AG04450 (cell line): ENCODE results near the gene CCNY. TPM values are rescaled to one million over a fixed set of nuclear protein-coding genes. Genes with fewer than 3 reads are reported as not detected.

Source experiments
- CTCF ChIA-PET: fragments of 300-600, 350-600 bp; formaldehyde crosslinking; extraction: SDS; loops from one replicate; lab custom pipeline; 2022; ENCODE audit warnings: antibody characterized with exemption, inconsistent platforms; lab: Charles Lee
- POLR2A ChIA-PET: fragments of 350-600 bp; formaldehyde crosslinking; extraction: SDS; loops from one replicate; lab custom pipeline; 2021; ENCODE audit warnings: antibody characterized with exemption, inconsistent platforms; lab: Yijun Ruan, JAX
- DNase-seq: peaks from one replicate; pipeline ENCODE4 v3.0.0-alpha.2; 2011; ENCODE audit warnings: low read depth, low spot score
- H3K27ac ChIP-seq: one replicate; pipeline ENCODE4 v1.5.1; 2012; ENCODE audit warnings: low read depth, low read length, control low read depth
- H3K27me3 ChIP-seq: one replicate; pipeline ENCODE4 v1.6.0; 2012; ENCODE audit warnings: low read length; ENCODE audit not compliant: control insufficient read depth, insufficient read depth
- H3K4me3 ChIP-seq: 2 replicates; pipeline ENCODE4 v1.5.1; 2011; ENCODE audit warnings: mild to moderate bottlenecking, low read depth, low read length, control low read depth
- H3K9me3 ChIP-seq: 2 replicates; pipeline ENCODE4 v1.5.1; 2012; ENCODE audit warnings: low read length; ENCODE audit not compliant: control insufficient read depth, insufficient read depth
- polyA plus RNA-seq: library from polyadenylated mRNA; depleted of rRNA; stranded (reverse); fragments of >200 nt; gene quantifications from 2 replicates; pipeline ENCODE4 v1.2.3, GENCODE V29; 2011
- TF ChIP-seq, protein P1 (sequence below): IDR thresholded peaks from 2 replicates; pipeline ENCODE4 v1.5.1; 2011; ENCODE audit warnings: low read depth, low read length, control low read depth, inconsistent platforms

The CCNY gene
- polyA plus RNA-seq, 1 experiment = 90.2 TPM

DNA sequence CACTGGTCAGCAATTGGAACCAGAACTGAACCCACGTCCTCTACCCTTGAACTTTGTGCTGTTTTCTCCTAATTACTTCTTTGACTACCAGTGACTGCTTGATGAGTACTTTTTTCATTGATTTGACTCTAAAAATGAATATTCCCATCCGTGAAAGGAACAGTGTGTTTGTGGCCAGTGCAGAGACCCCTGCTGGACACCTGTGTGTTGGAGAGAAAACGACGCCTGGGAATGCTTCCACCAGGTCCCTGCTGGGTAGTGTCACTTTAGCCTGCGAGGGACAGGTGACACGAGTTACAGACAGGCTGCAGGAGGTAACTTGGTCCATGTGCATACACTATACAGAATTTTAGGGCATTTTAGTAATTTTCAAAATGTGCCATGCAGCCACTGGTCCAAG is 262.1 kb downstream of the CCNY start:
- TF ChIP-seq, protein P1, sequence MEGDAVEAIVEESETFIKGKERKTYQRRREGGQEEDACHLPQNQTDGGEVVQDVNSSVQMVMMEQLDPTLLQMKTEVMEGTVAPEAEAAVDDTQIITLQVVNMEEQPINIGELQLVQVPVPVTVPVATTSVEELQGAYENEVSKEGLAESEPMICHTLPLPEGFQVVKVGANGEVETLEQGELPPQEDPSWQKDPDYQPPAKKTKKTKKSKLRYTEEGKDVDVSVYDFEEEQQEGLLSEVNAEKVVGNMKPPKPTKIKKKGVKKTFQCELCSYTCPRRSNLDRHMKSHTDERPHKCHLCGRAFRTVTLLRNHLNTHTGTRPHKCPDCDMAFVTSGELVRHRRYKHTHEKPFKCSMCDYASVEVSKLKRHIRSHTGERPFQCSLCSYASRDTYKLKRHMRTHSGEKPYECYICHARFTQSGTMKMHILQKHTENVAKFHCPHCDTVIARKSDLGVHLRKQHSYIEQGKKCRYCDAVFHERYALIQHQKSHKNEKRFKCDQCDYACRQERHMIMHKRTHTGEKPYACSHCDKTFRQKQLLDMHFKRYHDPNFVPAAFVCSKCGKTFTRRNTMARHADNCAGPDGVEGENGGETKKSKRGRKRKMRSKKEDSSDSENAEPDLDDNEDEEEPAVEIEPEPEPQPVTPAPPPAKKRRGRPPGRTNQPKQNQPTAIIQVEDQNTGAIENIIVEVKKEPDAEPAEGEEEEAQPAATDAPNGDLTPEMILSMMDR = peak; percentile 52
- Histone ChIP-seq H3K4me3 (no peak overlapping the region), H3K27ac (no peak overlapping the region), H3K9me3 (no peaks in the 10 kb centered on the region), H3K27me3 (no peaks in the 10 kb centered on the region)
- CTCF ChIA-PET = no interaction called here
- no peak for DNase-seq
- POLR2A ChIA-PET = no interaction called here

DNA sequence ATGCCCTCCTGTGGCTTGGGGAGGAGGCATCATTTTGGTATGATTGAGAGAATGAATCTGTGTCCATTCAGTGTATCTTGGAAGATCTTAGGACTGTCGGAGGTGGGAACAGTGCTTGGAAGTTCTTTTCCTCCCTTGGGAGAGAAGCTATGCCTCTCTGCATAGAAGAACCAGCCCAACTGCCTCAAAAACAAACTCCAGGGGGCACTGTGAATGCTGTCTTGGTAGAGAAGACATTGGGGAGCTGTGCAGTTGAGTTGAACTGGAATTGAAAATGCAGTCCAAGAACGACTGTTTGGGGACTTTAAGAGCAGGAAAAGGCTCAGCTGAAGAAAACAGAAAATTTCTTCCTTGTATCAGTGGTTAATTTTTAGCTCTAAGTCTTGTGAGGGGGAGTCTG is 263.9 kb downstream of the CCNY start:
- CTCF ChIA-PET = interaction anchor here (0.6 to 1.8 kb wide), 5 partner anchors 9 to 1280 kb away, joined by 3 to 6 read pairs (median 3); no protein-coding TSS in a partner anchor
- no peak for DNase-seq
- no peak overlapping the region for H3K4me3 ChIP-seq
- H3K9me3 ChIP-seq = no peaks in the 10 kb centered on the region
- TF ChIP-seq, protein P1 = peak; percentile 40
- H3K27ac ChIP-seq = no peak overlapping the region
- POLR2A ChIA-PET = interaction anchor here (0.6 kb wide), 1 partner anchor 9 kb away, joined by 4 read pairs; no protein-coding TSS in a partner anchor
- H3K27me3 ChIP-seq = no peaks in the 10 kb centered on the region

DNA sequence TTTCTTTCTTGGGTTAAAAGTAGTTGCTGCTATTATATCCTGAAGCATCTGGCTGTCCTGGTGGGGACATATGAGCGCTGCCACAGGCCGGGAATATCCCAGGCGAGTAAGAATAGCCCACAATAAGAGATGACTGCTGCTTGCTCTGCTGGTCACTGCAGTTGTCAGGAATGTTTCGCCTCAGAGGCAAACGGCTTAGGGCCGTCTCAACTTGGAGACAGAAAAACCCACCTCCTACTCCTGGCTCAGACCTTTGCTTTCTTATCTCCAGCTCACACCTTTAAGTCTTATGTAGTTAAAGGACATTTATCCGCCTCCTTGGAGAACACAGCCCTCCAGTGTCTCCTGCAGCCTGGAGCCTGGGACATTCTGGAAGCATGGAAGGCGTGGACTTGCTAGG is 268.9 kb downstream of the CCNY start, which contains the start of gene GJD4:
Gene GJD4 (plus strand): TSS at position 151 of the 400 bp plus-strand sequence. CDS start 227 bp downstream, at position 378.
- peaks cover 10% of the 10 kb centered on the region; the same call in 1 of the 2 replicates for H3K9me3 ChIP-seq
- CTCF ChIA-PET = no interaction called here
- no peak within 1 kb of the TSS for H3K27ac ChIP-seq
- POLR2A ChIA-PET = interaction anchor here (0.7 kb wide), 1 partner anchor 675 kb away, joined by 5 read pairs; no protein-coding TSS in a partner anchor
- H3K4me3 ChIP-seq = no peak within 1 kb of the TSS
- DNase-seq = no peak
- TF ChIP-seq, protein P1 = no peak
- peaks cover 3% of the 10 kb centered on the region for H3K27me3 ChIP-seq

DNA sequence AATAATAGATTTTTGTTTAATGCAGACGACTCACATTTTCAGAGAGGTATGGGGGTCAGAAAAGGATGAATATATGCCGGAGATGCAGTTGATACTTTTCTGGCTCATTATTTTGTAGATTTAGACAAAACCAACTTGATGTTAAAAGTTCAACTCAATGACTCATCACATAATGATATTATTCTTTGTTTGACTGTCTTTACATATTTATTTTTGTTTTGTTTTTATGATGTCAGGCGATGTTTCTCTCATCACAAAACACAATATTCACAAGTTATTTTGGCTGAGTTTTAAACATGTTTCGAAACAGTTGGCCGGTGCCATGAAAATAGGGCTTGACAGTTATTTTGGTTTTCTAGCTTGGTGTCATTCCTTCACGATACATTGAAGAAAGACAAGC is 270.1 kb downstream of the CCNY start:
- Histone ChIP-seq H3K27ac (no peak overlapping the region), H3K27me3 (peaks cover 3% of the 10 kb centered on the region), H3K4me3 (no peak overlapping the region), H3K9me3 (peaks cover 10% of the 10 kb centered on the region; the same call in 1 of the 2 replicates)
- POLR2A ChIA-PET = no interaction called here
- DNase-seq = no peak
- TF ChIP-seq, protein P1 = no peak
- CTCF ChIA-PET = interaction anchor here (1.5 kb wide), 1 partner anchor 29 kb away, joined by 3 read pairs; no protein-coding TSS in a partner anchor
